Ramos (cell line): ENCODE data around the gene B3GAT1.

Experiments
- in situ Hi-C: fragments of 300-500 bp; cut with MboI; formaldehyde crosslinking; loops from one replicate; pipeline ENCODE4 v1.14.3; 2022; ENCODE audit warnings: low sequenced_read_pairs; ENCODE audit not compliant: unreplicated experiment

B3GAT1 gene

GRCh38 chr11:134394311-134394710, 17.7 kb downstream of the B3GAT1 start:
- in situ Hi-C loops, result no loop called here

- in situ Hi-C loops, result no loop called here
Observed at GRCh38 chr11:134393638-134394037, 18.4 kb downstream of the B3GAT1 start.

- in situ Hi-C loops, result no loop called here
Observed at GRCh38 chr11:134392953-134393615, 19.0 kb downstream of the B3GAT1 start.

- in situ Hi-C loops, result no loop called here
Observed at GRCh38 chr11:134391656-134392055, 20.4 kb downstream of the B3GAT1 start.

- in situ Hi-C loops, result no loop called here
Observed at GRCh38 chr11:134390706-134391569, 21.1 kb downstream of the B3GAT1 start.

GRCh38 chr11:134389464-134390180, 22.4 kb downstream of the B3GAT1 start:
- in situ Hi-C loops, result no loop called here

GRCh38 chr11:134388590-134388989, 23.5 kb downstream of the B3GAT1 start:
- in situ Hi-C loops, result no loop called here

- in situ Hi-C loops, result no loop called here
Observed at GRCh38 chr11:134387501-134387900, 24.5 kb downstream of the B3GAT1 start.

- in situ Hi-C loops, result no loop called here
Observed at GRCh38 chr11:134386945-134387344, 25.1 kb downstream of the B3GAT1 start.

- in situ Hi-C loops, result no loop called here
Observed at GRCh38 chr11:134385774-134386565, 26.1 kb downstream of the B3GAT1 start.

- in situ Hi-C loops, result no loop called here
Observed at GRCh38 chr11:134385171-134385570, 26.9 kb downstream of the B3GAT1 start.

- in situ Hi-C loops, result no loop called here
Observed at GRCh38 chr11:134384406-134384805, 27.6 kb downstream of the B3GAT1 start.

- in situ Hi-C loops, result no loop called here
Observed at GRCh38 chr11:134383576-134384221, 28.3 kb downstream of the B3GAT1 start.

GRCh38 chr11:134382830-134383229, 29.2 kb downstream of the B3GAT1 start:
- in situ Hi-C loops, result no loop called here

GRCh38 chr11:134382257-134382656, 29.8 kb downstream of the B3GAT1 start:
- in situ Hi-C loops, result no loop called here

GRCh38 chr11:134380785-134381184, 31.3 kb downstream of the B3GAT1 start:
- in situ Hi-C loops, result no loop called here

GRCh38 chr11:134380229-134380628, 31.8 kb downstream of the B3GAT1 start:
- in situ Hi-C loops, result no loop called here

- in situ Hi-C loops, result no loop called here
Observed at GRCh38 chr11:134379241-134379640, 32.8 kb downstream of the B3GAT1 start.

- in situ Hi-C loops, result no loop called here
Observed at GRCh38 chr11:134377876-134378275, 34.2 kb downstream of the B3GAT1 start.
